Karpas-422 (cell line): ENCODE data around the gene GNL3. TPM values are rescaled to one million over a fixed set of nuclear protein-coding genes. Genes with fewer than 3 reads are reported as not detected.
"Not testable (repeated sequence)": the region's sequence is repeated elsewhere in the genome, so short reads cannot be mapped to it uniquely, and the experiment has no call there.

ENCODE experiments used
- DNase-seq: peaks from one replicate; pipeline ENCODE4 v3.0.0-alpha.2; 2015
- H2AFZ ChIP-seq: fragments of 200-600 bp; sonication (generic); 2 replicates; pipeline ENCODE4 v1.6.1; 2014; ENCODE audit warnings: antibody characterized with exemption, low read length, mixed read lengths
- H3K27ac ChIP-seq: fragments of 200-600 bp; sonication (generic); 2 replicates; pipeline ENCODE4 v1.5.1; 2014; ENCODE audit warnings: mild to moderate bottlenecking, low read length, moderate library complexity
- H3K27me3 ChIP-seq: fragments of 200-600 bp; sonication (generic); 2 replicates; pipeline ENCODE4 v1.6.1; 2014; ENCODE audit warnings: low read length, mixed read lengths
- H3K36me3 ChIP-seq: fragments of 200-600 bp; sonication (generic); 2 replicates; pipeline ENCODE4 v1.6.1; 2014; ENCODE audit warnings: low read length, mixed read lengths; ENCODE audit not compliant: insufficient read depth
- H3K4me1 ChIP-seq: fragments of 200-600 bp; sonication (generic); 2 replicates; pipeline ENCODE4 v1.6.1; 2014; ENCODE audit warnings: mild to moderate bottlenecking, low read length, mixed read lengths
- H3K4me2 ChIP-seq: fragments of 200-600 bp; sonication (generic); 2 replicates; pipeline ENCODE4 v1.6.1; 2014; ENCODE audit warnings: low read length, low read depth, mild to moderate bottlenecking; ENCODE audit not compliant: poor library complexity, severe bottlenecking
- H3K4me3 ChIP-seq: fragments of 200-600 bp; sonication (generic); 2 replicates; pipeline ENCODE4 v1.5.1; 2014; ENCODE audit warnings: mild to moderate bottlenecking, antibody characterized with exemption, low read length, mixed read lengths
- H3K79me2 ChIP-seq: fragments of 200-600 bp; sonication (generic); 2 replicates; pipeline ENCODE4 v1.6.1; 2014; ENCODE audit warnings: mild to moderate bottlenecking, low read length, mixed read lengths
- H3K9ac ChIP-seq: fragments of 200-600 bp; sonication (generic); 2 replicates; pipeline ENCODE4 v1.6.0; 2014; ENCODE audit warnings: low read length
- H3K9me2 ChIP-seq: fragments of 200-600 bp; sonication (generic), shearing (Covaris generic); replicated peaks from 2 replicates; pipeline ENCODE4 v1.6.0; 2014; ENCODE audit warnings: mild to moderate bottlenecking, low read length, moderate library complexity; ENCODE audit not compliant: insufficient read depth
- H3K9me3 ChIP-seq: fragments of 300-700, 200-600 bp; sonication (generic); 2 replicates; pipeline ENCODE4 v1.6.1; 2014; ENCODE audit warnings: low read length, mixed read lengths
- H4K20me1 ChIP-seq: fragments of 200-600 bp; sonication (generic); 2 replicates; pipeline ENCODE4 v1.6.1; 2014; ENCODE audit warnings: mild to moderate bottlenecking, antibody characterized with exemption, low read length, low read depth; ENCODE audit not compliant: insufficient read depth
- total RNA-seq: library from RNA; depleted of rRNA; stranded (reverse); fragments of >200 nt; shearing (Covaris generic); gene quantifications from 2 replicates; pipeline ENCODE4 v1.2.3, GENCODE V29; 2014; ENCODE audit warnings: low replicate concordance

Gene GNL3
- total RNA-seq, 1 experiment from 2014 or later: 96.9 TPM

- no peaks in the 10 kb centered on the region for H3K9me2 ChIP-seq
- H3K36me3 ChIP-seq: peaks cover 16% of the 10 kb centered on the region
- no peaks in the 10 kb centered on the region for H3K4me1 ChIP-seq
- no peak for DNase-seq
- H3K79me2 ChIP-seq: no peaks in the 10 kb centered on the region
- no peaks in the 10 kb centered on the region for H3K27me3 ChIP-seq
- H3K9ac ChIP-seq: no peak overlapping the region
- H3K4me2 ChIP-seq: no peak overlapping the region
- H2AFZ ChIP-seq: no peak overlapping the region
- H3K27ac ChIP-seq: no peak overlapping the region
- no peaks in the 10 kb centered on the region for H4K20me1 ChIP-seq
- peaks cover 3% of the 10 kb centered on the region for H3K9me3 ChIP-seq
- H3K4me3 ChIP-seq: no peak overlapping the region
These were observed 35.3 kb downstream of the GNL3 start for GRCh38 chr3:52721002-52721729.

GRCh38 chr3:52721730-52722008 is 35.8 kb downstream of the GNL3 start:
- Histone ChIP-seq H3K36me3 (peaks cover 16% of the 10 kb centered on the region), H3K4me3 (no peak overlapping the region), H3K27me3 (no peaks in the 10 kb centered on the region), H3K9me3 (peaks cover 3% of the 10 kb centered on the region), H3K79me2 (no peaks in the 10 kb centered on the region), H3K27ac (no peak overlapping the region), H2AFZ (no peak overlapping the region), H4K20me1 (no peaks in the 10 kb centered on the region), H3K9me2 (no peaks in the 10 kb centered on the region), H3K4me2 (no peak overlapping the region), H3K4me1 (no peaks in the 10 kb centered on the region), H3K9ac (no peak overlapping the region)
- no peak for DNase-seq

GRCh38 chr3:52722491-52722890 is 36.7 kb downstream of the GNL3 start:
- H3K27ac ChIP-seq: no peak overlapping the region

GRCh38 chr3:52723935-52724334 is 38.1 kb downstream of the GNL3 start:
- Histone ChIP-seq H3K9me3 (peaks cover 6% of the 10 kb centered on the region), H3K9me2 (no peaks in the 10 kb centered on the region), H3K4me3 (no peak overlapping the region), H3K36me3 (peaks cover 21% of the 10 kb centered on the region), H3K4me1 (no peaks in the 10 kb centered on the region), H4K20me1 (no peaks in the 10 kb centered on the region), H2AFZ (no peak overlapping the region), H3K27me3 (no peaks in the 10 kb centered on the region), H3K4me2 (no peak overlapping the region), H3K9ac (no peak overlapping the region), H3K27ac (no peak overlapping the region), H3K79me2 (no peaks in the 10 kb centered on the region)
- DNase-seq: no peak

More at GRCh38 chr3:52722491-52722890, 36.7 kb downstream of the GNL3 start:
- H3K36me3 ChIP-seq: peaks cover 16% of the 10 kb centered on the region
- no peak overlapping the region for H3K4me2 ChIP-seq
- no peaks in the 10 kb centered on the region for H3K79me2 ChIP-seq
- H3K9me2 ChIP-seq: no peaks in the 10 kb centered on the region
- H3K4me3 ChIP-seq: no peak overlapping the region
- H3K9ac ChIP-seq: no peak overlapping the region
- peaks cover 3% of the 10 kb centered on the region for H3K9me3 ChIP-seq
- H2AFZ ChIP-seq: no peak overlapping the region
- DNase-seq: no peak
- H4K20me1 ChIP-seq: no peaks in the 10 kb centered on the region
- no peaks in the 10 kb centered on the region for H3K4me1 ChIP-seq
- no peaks in the 10 kb centered on the region for H3K27me3 ChIP-seq

GRCh38 chr3:52724511-52724910 is 38.7 kb downstream of the GNL3 start:
- H3K27ac ChIP-seq: no peak overlapping the region
- H3K9ac ChIP-seq: no peak overlapping the region
- H3K9me2 ChIP-seq: no peaks in the 10 kb centered on the region
- H3K4me3 ChIP-seq: no peak overlapping the region
- DNase-seq: no peak
- H3K4me2 ChIP-seq: no peak overlapping the region
- H3K79me2 ChIP-seq: no peaks in the 10 kb centered on the region
- no peaks in the 10 kb centered on the region for H3K4me1 ChIP-seq
- H3K9me3 ChIP-seq: peaks cover 6% of the 10 kb centered on the region
- H4K20me1 ChIP-seq: no peaks in the 10 kb centered on the region
- no peaks in the 10 kb centered on the region for H3K27me3 ChIP-seq
- H3K36me3 ChIP-seq: peaks cover 21% of the 10 kb centered on the region
- H2AFZ ChIP-seq: no peak overlapping the region

- H3K27ac ChIP-seq, H3K4me2 ChIP-seq, H2AFZ ChIP-seq, DNase-seq, H3K79me2 ChIP-seq, H3K9me2 ChIP-seq, H3K9ac ChIP-seq, H3K27me3 ChIP-seq, H3K4me3 ChIP-seq, H3K4me1 ChIP-seq, H4K20me1 ChIP-seq: not testable (repeated sequence)
- peaks cover 12% of the 10 kb centered on the region for H3K9me3 ChIP-seq
- H3K36me3 ChIP-seq: peaks cover 43% of the 10 kb centered on the region
These were observed 42.9 kb downstream of the GNL3 start for GRCh38 chr3:52728753-52729152.

GRCh38 chr3:52730681-52731080 is 44.8 kb downstream of the GNL3 start:
- Histone ChIP-seq H3K79me2 (no peaks in the 10 kb centered on the region), H3K36me3 (peaks cover 57% of the 10 kb centered on the region), H4K20me1 (no peaks in the 10 kb centered on the region), H3K9me2 (no peaks in the 10 kb centered on the region), H3K27me3 (no peaks in the 10 kb centered on the region), H3K27ac (no peak overlapping the region), H3K9me3 (peaks cover 12% of the 10 kb centered on the region), H3K4me1 (no peaks in the 10 kb centered on the region), H3K4me3 (no peak overlapping the region), H2AFZ (no peak overlapping the region), H3K9ac (no peak overlapping the region), H3K4me2 (no peak overlapping the region)
- no peak for DNase-seq

- Histone ChIP-seq H3K4me2 (no peak overlapping the region), H3K27me3 (no peaks in the 10 kb centered on the region), H3K9me2 (no peaks in the 10 kb centered on the region), H3K36me3 (peaks cover 63% of the 10 kb centered on the region), H4K20me1 (no peaks in the 10 kb centered on the region), H3K9me3 (peaks cover 12% of the 10 kb centered on the region), H3K4me1 (no peaks in the 10 kb centered on the region), H3K4me3 (no peak overlapping the region), H2AFZ (no peak overlapping the region), H3K9ac (no peak overlapping the region), H3K27ac (no peak overlapping the region), H3K79me2 (no peaks in the 10 kb centered on the region)
- no peak for DNase-seq
These were observed 45.8 kb downstream of the GNL3 start for GRCh38 chr3:52731590-52731989.
